HL-60 (cell line): Measurements from ENCODE around the gene ADCY5.

Experiments used
- POLR2AphosphoS5 ChIP-seq: IDR thresholded peaks from 2 replicates; pipeline ENCODE4 v1.6.1; 2012; ENCODE audit warnings: low read depth
- TF ChIP-seq, protein P1 (sequence below): IDR thresholded peaks from one replicate; pipeline ENCODE4 v1.5.1; 2011; ENCODE audit warnings: low read length, control low read depth, inconsistent platforms; ENCODE audit not compliant: insufficient read depth

DNA sequence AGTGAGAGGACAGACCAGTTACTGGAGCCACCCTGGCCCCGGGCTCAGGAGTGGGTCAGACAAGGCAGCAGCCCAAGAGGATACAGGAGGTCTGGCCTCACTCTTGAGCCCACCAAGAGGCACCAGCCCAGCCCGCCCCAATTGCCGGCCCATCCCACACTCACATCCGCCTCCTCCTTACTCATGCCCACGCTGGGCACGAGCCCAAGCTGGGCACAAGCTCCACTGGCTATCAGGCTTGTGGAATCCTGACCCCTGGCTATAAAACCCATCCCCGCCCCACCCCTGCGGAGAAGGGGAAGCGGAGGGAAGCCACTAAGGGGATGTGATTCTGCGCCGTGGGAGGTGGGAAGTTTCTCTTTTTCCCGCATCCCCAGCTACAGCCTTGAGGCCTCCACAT, 25.9 kb downstream of the ADCY5 start:
- TF ChIP-seq, protein P1, sequence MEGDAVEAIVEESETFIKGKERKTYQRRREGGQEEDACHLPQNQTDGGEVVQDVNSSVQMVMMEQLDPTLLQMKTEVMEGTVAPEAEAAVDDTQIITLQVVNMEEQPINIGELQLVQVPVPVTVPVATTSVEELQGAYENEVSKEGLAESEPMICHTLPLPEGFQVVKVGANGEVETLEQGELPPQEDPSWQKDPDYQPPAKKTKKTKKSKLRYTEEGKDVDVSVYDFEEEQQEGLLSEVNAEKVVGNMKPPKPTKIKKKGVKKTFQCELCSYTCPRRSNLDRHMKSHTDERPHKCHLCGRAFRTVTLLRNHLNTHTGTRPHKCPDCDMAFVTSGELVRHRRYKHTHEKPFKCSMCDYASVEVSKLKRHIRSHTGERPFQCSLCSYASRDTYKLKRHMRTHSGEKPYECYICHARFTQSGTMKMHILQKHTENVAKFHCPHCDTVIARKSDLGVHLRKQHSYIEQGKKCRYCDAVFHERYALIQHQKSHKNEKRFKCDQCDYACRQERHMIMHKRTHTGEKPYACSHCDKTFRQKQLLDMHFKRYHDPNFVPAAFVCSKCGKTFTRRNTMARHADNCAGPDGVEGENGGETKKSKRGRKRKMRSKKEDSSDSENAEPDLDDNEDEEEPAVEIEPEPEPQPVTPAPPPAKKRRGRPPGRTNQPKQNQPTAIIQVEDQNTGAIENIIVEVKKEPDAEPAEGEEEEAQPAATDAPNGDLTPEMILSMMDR: no peak
- no peak for TF ChIP-seq POLR2AphosphoS5
